ENCODE results near the gene IFNL3.
"Not testable (repeated sequence)": the region's sequence is repeated elsewhere in the genome, so short reads cannot be mapped to it uniquely, and the experiment has no call there.

The IFNL3 gene

DNA sequence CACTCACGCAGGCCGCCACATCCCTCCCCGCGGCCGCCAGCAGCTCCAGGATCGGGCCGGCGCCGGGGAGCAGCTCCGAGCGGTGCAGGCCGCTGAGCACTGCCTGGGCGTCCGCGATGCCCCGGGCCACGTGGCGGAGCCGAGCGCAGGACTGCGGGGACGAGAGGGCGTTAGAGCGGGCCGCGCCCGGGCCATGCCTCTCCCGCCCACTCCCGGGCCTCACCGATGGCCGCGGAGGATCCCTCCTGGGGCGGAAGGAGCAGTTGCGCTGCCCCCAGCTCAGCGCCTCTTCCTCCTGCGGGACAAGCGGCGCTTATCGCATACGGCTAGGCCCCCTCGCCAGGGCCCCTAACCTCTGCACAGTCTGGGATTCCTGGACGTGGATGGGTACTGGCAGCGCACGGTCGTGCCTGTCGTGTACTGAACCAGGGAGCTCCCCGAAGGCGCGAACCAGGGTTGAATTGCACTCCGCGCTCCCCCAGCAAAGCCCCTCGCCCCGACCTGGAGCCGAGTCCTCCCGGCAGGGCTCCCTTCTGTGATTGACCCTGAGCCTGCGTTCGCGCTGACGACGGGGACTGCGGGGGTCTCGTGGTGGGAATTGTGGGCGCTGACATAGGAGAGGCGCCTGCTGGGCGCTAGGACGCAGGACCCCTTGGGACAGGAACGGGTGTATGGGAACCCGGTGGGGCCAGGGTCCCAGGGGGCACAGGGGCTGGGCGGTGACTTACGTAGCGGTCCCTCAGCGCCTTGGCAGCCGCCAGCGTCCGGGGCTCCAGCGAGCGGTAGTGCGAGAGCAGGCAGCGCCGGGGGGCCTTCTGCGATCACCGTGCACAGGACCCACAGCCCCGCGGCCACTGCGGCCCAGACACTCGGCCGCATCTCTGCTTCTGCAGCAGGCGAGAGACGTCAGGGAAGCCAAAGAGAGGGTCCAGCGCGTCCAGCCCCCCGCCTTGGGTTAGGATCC is 3.2 kb upstream of the IFNL3 start:
- Histone ChIP-seq H3K4me2 (ENCODE audit: low read depth, low read length, poor library complexity, severe bottlenecking) (no peak overlapping the region), H3K4me3 (ENCODE audit: low read length, poor library complexity, severe bottlenecking) (no peak overlapping the region), H3K9me2 (replicated peaks; ENCODE audit: low read depth, low read length) (no peaks in the 10 kb centered on the region)

GRCh38 chr19:39246951-39247669 is 2.3 kb upstream of the IFNL3 start:
- Histone ChIP-seq H3K4me2 (ENCODE audit: low read depth, low read length, poor library complexity, severe bottlenecking) (no peak overlapping the region), H3K9me3 (ENCODE audit: insufficient read depth, low read depth, low read length) (no peaks in the 10 kb centered on the region), H3K79me2 (ENCODE audit: insufficient read depth, low read length) (no peaks in the 10 kb centered on the region), H3K27me3 (ENCODE audit: insufficient read depth, low read length, poor library complexity, severe bottlenecking) (no peaks in the 10 kb centered on the region), H3K4me3 (ENCODE audit: low read length, poor library complexity, severe bottlenecking) (no peak overlapping the region), H3K36me3 (ENCODE audit: insufficient read depth, low read length) (no peaks in the 10 kb centered on the region), H4K20me1 (ENCODE audit: insufficient read depth, low read length, poor library complexity, severe bottlenecking) (no peaks in the 10 kb centered on the region), H3K4me1 (ENCODE audit: insufficient read depth, low read length, poor library complexity, severe bottlenecking) (peaks cover 26% of the 10 kb centered on the region), H3K9me2 (replicated peaks; ENCODE audit: low read depth, low read length) (no peaks in the 10 kb centered on the region), H3K9ac (ENCODE audit: low read depth, low read length, poor library complexity, severe bottlenecking) (no peak overlapping the region), H3F3A (ENCODE audit: low read depth) (0 out of 2 replicates have a peak, but pooled peaks cover 4% of the 10 kb centered on the region), H2AFZ (ENCODE audit: low read length) (no peak overlapping the region)
- no peak for TF ChIP-seq EZH2phosphoT487 (IDR thresholded peaks at IDR 0.05; ENCODE audit: borderline replicate concordance)
- no peak for TF ChIP-seq CTCF (conservative IDR thresholded peaks at IDR 0.05; ENCODE audit: low read length)

More for the DNA sequence above, 3.2 kb upstream of the IFNL3 start:
- Histone ChIP-seq H3K9ac (ENCODE audit: low read depth, low read length, poor library complexity, severe bottlenecking) (no peak overlapping the region), H3F3A (ENCODE audit: low read depth) (peaks cover 7% of the 10 kb centered on the region; the same call in 1 of the 2 replicates), H3K79me2 (ENCODE audit: insufficient read depth, low read length) (no peaks in the 10 kb centered on the region), H3K9me3 (ENCODE audit: insufficient read depth, low read depth, low read length) (no peaks in the 10 kb centered on the region), H3K36me3 (ENCODE audit: insufficient read depth, low read length) (no peaks in the 10 kb centered on the region), H4K20me1 (ENCODE audit: insufficient read depth, low read length, poor library complexity, severe bottlenecking) (no peaks in the 10 kb centered on the region), H3K27me3 (ENCODE audit: insufficient read depth, low read length, poor library complexity, severe bottlenecking) (no peaks in the 10 kb centered on the region), H3K4me1 (ENCODE audit: insufficient read depth, low read length, poor library complexity, severe bottlenecking) (peaks cover 35% of the 10 kb centered on the region), H2AFZ (ENCODE audit: low read length) (no peak overlapping the region)
- TF ChIP-seq CTCF (conservative IDR thresholded peaks at IDR 0.05; ENCODE audit: low read length), result no peak
- TF ChIP-seq EZH2phosphoT487 (IDR thresholded peaks at IDR 0.05; ENCODE audit: borderline replicate concordance), result no peak

GRCh38 chr19:39245166-39245565 is 360 bp upstream of the IFNL3 start:
- H3K79me2 ChIP-seq (ENCODE audit: insufficient read depth, low read length); H3K27me3 ChIP-seq (ENCODE audit: insufficient read depth, low read length, poor library complexity, severe bottlenecking); H4K20me1 ChIP-seq (ENCODE audit: insufficient read depth, low read length, poor library complexity, severe bottlenecking); H3K4me3 ChIP-seq (ENCODE audit: low read length, poor library complexity, severe bottlenecking); H3K36me3 ChIP-seq (ENCODE audit: insufficient read depth, low read length); H3K9me2 ChIP-seq (replicated peaks; ENCODE audit: low read depth, low read length); H3K4me2 ChIP-seq (ENCODE audit: low read depth, low read length, poor library complexity, severe bottlenecking); H3F3A ChIP-seq (ENCODE audit: low read depth); H3K9ac ChIP-seq (ENCODE audit: low read depth, low read length, poor library complexity, severe bottlenecking); H2AFZ ChIP-seq (ENCODE audit: low read length); H3K9me3 ChIP-seq (ENCODE audit: insufficient read depth, low read depth, low read length): not testable (repeated sequence)
- H3K4me1 ChIP-seq (ENCODE audit: insufficient read depth, low read length, poor library complexity, severe bottlenecking), result peaks cover 26% of the 10 kb centered on the region

DNA sequence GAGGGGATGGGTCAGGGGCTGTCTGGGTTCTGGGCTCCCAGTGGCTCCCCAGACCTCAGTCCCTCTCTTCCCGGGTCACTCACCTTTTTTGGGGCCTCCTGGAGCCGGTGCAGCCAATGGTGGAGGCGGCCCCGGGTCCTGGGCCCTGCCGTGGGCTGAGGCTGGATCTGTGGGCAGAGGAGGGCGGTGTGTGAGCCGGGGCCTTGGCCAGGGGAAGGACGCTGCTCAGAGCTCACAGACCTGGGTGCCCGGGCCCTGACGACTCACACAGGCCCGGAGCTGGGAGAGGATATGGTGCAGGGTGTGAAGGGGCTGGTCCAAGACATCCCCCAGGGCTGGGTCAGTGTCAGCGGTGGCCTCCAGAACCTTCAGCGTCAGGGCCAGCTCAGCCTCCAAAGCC is 1.1 kb downstream of the IFNL3 start:
- H3K4me2 ChIP-seq (ENCODE audit: low read depth, low read length, poor library complexity, severe bottlenecking); H3K9me2 ChIP-seq (replicated peaks; ENCODE audit: low read depth, low read length); H4K20me1 ChIP-seq (ENCODE audit: insufficient read depth, low read length, poor library complexity, severe bottlenecking); H2AFZ ChIP-seq (ENCODE audit: low read length); H3K79me2 ChIP-seq (ENCODE audit: insufficient read depth, low read length); H3K27me3 ChIP-seq (ENCODE audit: insufficient read depth, low read length, poor library complexity, severe bottlenecking); H3K4me3 ChIP-seq (ENCODE audit: low read length, poor library complexity, severe bottlenecking); H3K36me3 ChIP-seq (ENCODE audit: insufficient read depth, low read length); H3K9ac ChIP-seq (ENCODE audit: low read depth, low read length, poor library complexity, severe bottlenecking); H3K9me3 ChIP-seq (ENCODE audit: insufficient read depth, low read depth, low read length); H3F3A ChIP-seq (ENCODE audit: low read depth): not testable (repeated sequence)
- peaks cover 30% of the 10 kb centered on the region for H3K4me1 ChIP-seq (ENCODE audit: insufficient read depth, low read length, poor library complexity, severe bottlenecking)
